GM19025 (cell line): ENCODE results near the gene ALPK3.

Source experiments
- ATAC-seq: cut with Tn5 transposase; IDR thresholded peaks from one replicate; pipeline ENCODE4 v1.9.1; 2021; ENCODE audit warnings: mild to moderate bottlenecking, low read depth, moderate library complexity; ENCODE audit not compliant: unreplicated experiment

Gene ALPK3

DNA sequence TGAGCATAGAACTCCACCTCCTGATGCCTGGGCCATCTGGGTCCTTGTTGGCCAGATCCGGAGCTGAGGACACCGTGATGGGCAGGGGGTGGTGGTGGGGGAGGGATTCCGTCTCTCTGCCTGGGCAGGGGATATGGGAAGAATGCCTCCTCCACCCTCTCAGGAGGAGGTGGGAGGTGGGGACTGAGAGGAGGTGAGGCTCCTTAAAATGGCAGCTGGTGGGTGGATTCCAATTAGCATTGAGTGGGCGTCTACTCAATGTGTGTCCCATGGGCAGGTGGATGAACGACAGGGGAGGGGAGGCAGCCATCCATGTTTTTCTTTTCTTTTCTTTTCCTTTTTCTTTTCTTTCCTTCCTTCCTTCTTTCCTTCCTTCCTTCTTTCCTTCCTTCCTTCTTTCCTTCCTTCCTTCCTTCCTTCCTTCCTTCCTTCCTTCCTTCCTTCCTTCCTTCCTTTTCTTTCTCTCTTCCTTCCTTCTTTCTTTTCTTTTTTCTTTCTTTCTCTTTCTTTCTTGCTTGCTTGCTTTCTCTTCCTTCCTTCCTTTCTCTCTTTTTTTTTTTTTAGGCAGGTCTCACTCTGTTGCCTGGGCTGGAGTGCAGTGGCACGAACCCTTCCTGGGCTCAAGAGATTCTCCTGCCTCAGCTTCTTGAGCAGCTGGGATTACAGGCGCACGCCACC is 72.3 kb downstream of the ALPK3 start:
- ATAC-seq = no peak

GRCh38 chr15:84889991-84890669 is 73.0 kb downstream of the ALPK3 start:
- ATAC-seq = no peak

- ATAC-seq = no peak
These were observed 73.6 kb downstream of the ALPK3 start for GRCh38 chr15:84890670-84891162.

DNA sequence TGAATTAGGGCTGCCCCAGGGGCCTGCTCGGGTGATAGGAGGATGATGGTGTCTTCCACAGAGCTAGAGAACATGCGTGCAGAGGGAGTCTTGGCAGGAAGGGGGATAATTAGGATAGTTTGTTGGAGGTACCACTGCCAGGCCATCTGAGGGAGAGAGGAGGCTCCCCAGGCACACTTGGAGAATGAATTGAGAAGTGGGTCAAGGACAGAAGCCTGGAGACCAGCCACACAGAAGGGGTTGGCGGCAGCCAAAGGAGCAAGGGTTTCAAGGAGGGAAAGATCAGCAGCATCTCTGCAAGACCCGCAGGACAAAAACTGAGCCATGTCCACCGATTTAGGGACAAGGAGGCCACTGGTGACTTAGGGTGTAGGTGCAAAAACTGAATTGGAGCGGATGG is 74.2 kb downstream of the ALPK3 start:
- ATAC-seq = no peak

GRCh38 chr15:84892786-84893307 is 75.7 kb downstream of the ALPK3 start:
- no peak for ATAC-seq

- no peak for ATAC-seq
These were observed 76.5 kb downstream of the ALPK3 start for GRCh38 chr15:84893607-84894006.

DNA sequence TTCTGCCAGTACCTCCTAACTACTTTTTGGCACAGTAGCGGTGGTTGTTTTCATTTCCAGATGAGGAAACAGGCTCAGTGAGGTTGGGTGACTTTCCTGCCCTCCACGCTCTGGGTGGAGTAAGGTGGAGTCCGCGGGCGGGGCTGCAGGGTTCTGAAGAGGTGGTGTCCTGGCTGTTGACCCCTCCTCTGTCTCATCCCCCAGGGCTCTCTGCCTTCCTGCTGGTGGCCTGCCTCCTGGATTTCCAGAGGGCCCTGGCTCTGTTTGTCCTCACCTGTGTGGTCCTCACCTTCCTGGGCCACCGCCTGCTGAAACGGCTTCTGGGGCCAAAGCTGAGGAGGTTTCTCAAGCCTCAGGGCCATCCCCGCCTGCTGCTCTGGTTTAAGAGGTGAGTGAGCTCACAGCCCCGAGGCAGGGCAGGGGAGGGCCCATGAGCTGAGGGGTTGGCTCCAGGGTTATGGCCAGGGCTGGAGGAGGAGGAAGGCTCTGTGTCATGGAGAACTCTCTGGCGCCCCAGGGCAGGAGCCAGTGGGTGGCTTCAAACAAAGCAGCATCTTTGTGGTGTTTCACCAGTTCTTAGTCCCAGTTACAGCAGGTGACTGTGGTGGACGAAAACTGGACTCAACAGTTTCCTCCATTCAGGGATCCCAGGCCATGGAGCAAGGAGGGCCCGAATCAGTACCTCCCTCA is 77.7 kb downstream of the ALPK3 start:
- ATAC-seq = no peak

- no peak for ATAC-seq
These were observed 81.6 kb downstream of the ALPK3 start for GRCh38 chr15:84898761-84899160.

- no peak for ATAC-seq
These were observed 82.6 kb downstream of the ALPK3 start for GRCh38 chr15:84899750-84900149.

DNA sequence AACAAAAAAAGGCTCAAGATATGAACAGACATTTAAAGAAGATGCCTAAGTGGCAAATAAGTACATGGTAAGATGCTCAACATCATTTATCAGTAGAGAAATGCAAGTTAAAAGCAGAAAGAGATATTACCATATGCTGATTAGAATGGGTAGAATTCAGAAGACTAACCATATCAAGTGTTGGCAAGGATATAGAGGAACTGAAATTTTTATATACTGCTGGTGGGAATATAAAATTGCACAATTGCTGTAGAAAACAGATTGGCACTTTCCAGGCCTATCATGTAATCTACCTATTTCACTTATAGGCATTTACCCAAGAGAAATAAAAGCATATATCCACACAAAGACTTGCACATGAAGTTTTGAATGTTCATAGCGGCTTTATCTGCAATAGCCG is 84.4 kb downstream of the ALPK3 start:
- ATAC-seq = no peak

GRCh38 chr15:84903751-84904150 is 86.6 kb downstream of the ALPK3 start:
- ATAC-seq = no peak

DNA sequence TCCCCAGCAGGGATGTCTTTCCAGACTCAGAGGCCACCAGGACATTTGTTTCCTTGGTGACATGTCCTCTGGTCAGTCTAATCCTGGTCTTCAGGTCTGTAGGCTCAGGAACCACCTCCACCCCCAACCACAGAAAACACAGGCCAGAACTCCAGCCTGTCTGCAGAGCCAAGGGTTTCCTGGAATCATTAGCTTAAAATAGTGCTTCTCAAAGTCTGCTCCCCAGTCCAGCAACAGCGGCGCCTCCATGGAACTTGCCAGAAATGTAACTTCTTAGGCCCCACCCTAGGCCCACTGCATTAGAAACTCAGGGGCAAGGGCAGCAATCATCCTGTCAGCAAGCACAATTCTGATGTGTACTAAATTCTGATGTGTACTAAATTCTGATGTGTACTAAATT is 87.3 kb downstream of the ALPK3 start:
- ATAC-seq = no peak

DNA sequence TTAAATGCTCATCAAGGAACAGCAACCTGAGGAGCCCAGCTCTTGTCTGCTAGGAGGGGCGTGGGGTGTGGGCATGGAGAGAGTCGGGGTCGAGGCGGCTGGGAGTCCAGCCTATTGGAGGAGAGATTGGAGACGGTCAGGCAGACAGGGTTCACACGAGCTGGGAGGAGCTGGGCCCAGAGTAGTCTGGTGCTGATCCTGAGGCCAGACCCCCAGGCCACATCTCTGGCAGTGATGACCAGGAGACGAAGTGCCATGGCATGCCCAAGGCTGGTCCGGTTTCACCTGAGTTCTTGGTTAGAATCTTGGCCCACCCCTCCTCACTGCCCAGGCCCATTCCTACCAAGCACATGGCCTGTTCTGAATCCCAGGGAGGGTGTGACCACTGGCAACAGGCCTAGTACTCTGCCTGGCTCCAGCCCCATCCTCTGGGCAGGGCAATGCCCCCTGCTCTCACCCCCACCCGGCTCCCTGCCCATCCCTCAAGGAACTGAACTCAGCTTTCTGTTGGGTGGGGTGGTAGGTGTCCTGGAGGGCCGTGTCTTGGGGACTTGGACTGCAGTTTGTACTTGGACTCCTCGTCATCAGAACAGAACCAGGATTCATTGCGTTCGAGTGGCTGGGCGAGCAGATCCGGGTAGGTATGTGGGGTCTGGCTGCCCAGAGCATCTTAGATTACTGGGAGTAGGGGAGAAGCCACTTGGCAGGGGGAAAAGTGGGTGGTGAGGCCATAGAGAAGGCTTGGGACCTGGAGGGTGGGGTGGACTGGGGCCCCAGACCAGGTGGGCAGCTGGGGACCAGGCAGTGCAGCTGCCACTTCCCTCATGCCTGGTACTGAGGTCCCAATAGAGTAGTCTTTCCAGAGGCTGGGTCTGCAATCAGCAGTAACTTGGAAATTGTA is 88.1 kb downstream of the ALPK3 start:
- ATAC-seq = no peak

DNA sequence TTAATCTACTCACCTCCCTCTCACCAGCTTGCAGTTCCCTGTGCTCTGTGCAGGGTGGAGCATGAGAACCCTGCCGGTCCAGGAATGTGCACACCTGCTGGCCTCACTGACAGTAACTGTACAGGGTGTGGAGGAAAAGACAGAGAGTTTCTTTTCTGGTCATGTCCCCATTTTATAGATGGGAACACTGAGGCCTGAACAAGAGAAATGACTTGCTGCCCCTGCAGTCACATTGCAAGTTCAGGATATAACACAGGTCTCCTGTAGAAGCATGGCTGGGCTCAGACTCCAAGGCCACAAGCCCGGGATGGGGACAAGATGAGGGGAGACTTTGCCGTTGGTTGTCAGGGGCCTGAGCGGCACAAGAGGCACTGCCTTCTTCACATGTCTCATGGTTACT is 90.6 kb downstream of the ALPK3 start:
- no peak for ATAC-seq

DNA sequence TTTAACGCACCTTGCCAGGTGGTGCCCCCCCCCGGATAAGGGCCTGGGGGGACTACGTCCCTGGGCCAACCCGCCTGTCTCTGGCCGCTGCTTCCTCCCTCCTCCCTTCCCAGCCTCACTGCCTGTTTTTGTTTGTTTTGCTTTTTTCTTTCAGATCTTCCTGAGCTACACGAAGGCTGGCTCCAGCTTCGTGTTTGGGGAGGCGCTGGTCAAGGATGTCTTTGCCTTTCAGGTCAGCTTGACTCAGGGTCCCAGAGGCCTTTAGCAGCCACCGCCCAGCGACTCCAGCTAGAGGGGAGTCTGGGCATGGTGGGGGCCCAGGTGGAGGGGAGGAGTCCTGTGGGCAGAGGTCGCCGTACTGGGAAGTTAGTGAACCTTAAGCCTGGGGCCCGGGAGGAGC is 91.4 kb downstream of the ALPK3 start:
- no peak for ATAC-seq

GRCh38 chr15:84909029-84909428 is 91.9 kb downstream of the ALPK3 start:
- ATAC-seq = no peak

GRCh38 chr15:84909782-84910181 is 92.6 kb downstream of the ALPK3 start:
- no peak for ATAC-seq

GRCh38 chr15:84910928-84911623 is 93.9 kb downstream of the ALPK3 start:
- ATAC-seq = no peak

GRCh38 chr15:84911879-84912660 is 94.9 kb downstream of the ALPK3 start:
- ATAC-seq = no peak
